A673 (cell line): ENCODE results near the gene CACNA2D4. TPM values are rescaled to one million over a fixed set of nuclear protein-coding genes. Genes with fewer than 3 reads are reported as not detected.

Experiments
- BruUV-seq: library from RNA; stranded (reverse); fragments of 400-500 nt; replicated peaks from 2 replicates; lab custom pipeline; 2021; lab: Mats Ljungman, UMichigan
- CTCF ChIA-PET: fragments of 300-600 bp; sonication (Branson Sonifier 250); formaldehyde crosslinking; loops from one replicate; lab custom pipeline; 2022; ENCODE audit warnings: antibody characterized with exemption; lab: Charles Lee
- POLR2A ChIA-PET: fragments of 300-600 bp; sonication (Branson Sonifier 250); formaldehyde crosslinking; loops from one replicate; lab custom pipeline; 2022; ENCODE audit warnings: antibody characterized with exemption; ENCODE audit not compliant: low non-redundant PET; lab: Charles Lee
- DNase-seq: peaks from one replicate; pipeline ENCODE4 v3.0.0-alpha.2; 2015; ENCODE audit warnings: low spot score
- H3K27ac ChIP-seq: fragments of 200-600 bp; sonication (generic); 2 replicates; pipeline ENCODE4 v1.5.1; 2016; ENCODE audit warnings: mixed run types, low read depth, mild to moderate bottlenecking, mixed read lengths, antibody characterized with exemption, low read length; ENCODE audit not compliant: poor library complexity, severe bottlenecking
- H3K27me3 ChIP-seq: fragments of 200-600 bp; sonication (generic); replicated peaks from 2 replicates; pipeline ENCODE4 v1.6.1; 2017; ENCODE audit warnings: mixed run types, low read depth, mild to moderate bottlenecking, mixed read lengths, antibody characterized with exemption, low read length; ENCODE audit not compliant: insufficient read depth, poor library complexity
- H3K36me3 ChIP-seq: fragments of 200-600 bp; sonication (generic); 2 replicates; pipeline ENCODE4 v1.6.1; 2016; ENCODE audit warnings: mixed run types, mild to moderate bottlenecking, mixed read lengths, antibody characterized with exemption, low read length; ENCODE audit not compliant: insufficient read depth, poor library complexity, severe bottlenecking
- H3K4me1 ChIP-seq: fragments of 200-600 bp; sonication (generic); 2 replicates; pipeline ENCODE4 v1.6.1; 2017; ENCODE audit warnings: mixed run types, mild to moderate bottlenecking, mixed read lengths, antibody characterized with exemption, low read length; ENCODE audit not compliant: insufficient read depth, poor library complexity, severe bottlenecking
- H3K4me3 ChIP-seq: fragments of 200-600 bp; sonication (generic); 2 replicates; pipeline ENCODE4 v1.5.1; 2016; ENCODE audit warnings: low read depth, mixed run types, mild to moderate bottlenecking, mixed read lengths, low read length; ENCODE audit not compliant: poor library complexity, severe bottlenecking
- H3K9me3 ChIP-seq: fragments of 200-600 bp; sonication (generic); 2 replicates; pipeline ENCODE4 v1.6.1; 2016; ENCODE audit warnings: mixed run types, low read depth, mild to moderate bottlenecking, mixed read lengths, antibody characterized with exemption, low read length; ENCODE audit not compliant: poor library complexity, severe bottlenecking
- CTCF ChIP-seq: fragments of 300-800, 200-600 bp; sonication (generic); conservative IDR thresholded peaks from 2 replicates; pipeline ENCODE4 v1.5.1; 2017; ENCODE audit warnings: low read depth, mild to moderate bottlenecking, antibody characterized with exemption, low read length, moderate library complexity, mixed read lengths
- EZH2 ChIP-seq: fragments of 200-600 bp; sonication (generic); IDR thresholded peaks from 2 replicates; pipeline ENCODE4 v1.6.1; 2017; ENCODE audit warnings: borderline replicate concordance, low read depth, mild to moderate bottlenecking, mixed read lengths, antibody characterized with exemption, low read length; ENCODE audit not compliant: poor library complexity, severe bottlenecking
- intact Hi-C: fragments of 100-400 bp; cut with micrococcal nuclease; formaldehyde crosslinking; loops from one replicate; pipeline ENCODE4 v1.10.0; 2022; ENCODE audit not compliant: unreplicated experiment
- total RNA-seq: library from RNA; stranded (reverse); gene quantifications from 2 replicates; pipeline ENCODE4 v1.2.3, GENCODE V29; 2021

The CACNA2D4 gene
- total RNA-seq, 1 experiment from 2014 or later, result 0.41 TPM

DNA sequence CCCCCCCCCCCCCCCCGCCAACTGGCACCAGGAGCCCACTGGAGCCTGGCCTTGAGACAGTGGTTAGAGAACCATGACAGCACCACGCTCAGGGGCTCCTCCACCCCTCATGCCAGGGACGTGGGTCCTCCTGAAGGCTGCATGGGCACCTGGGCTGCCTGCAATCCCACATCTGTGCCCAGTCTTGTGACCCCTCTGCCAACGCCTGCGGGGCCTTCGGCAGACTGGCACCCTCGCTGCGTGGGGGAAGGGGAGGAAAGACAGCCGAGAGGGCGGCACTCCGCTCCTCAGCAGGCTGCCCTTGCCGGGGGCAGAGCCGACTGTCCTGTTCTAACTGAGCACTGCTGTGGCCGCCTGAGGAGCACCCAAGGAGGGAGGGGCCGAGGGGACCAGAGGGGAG is 92.1 kb downstream of the CACNA2D4 start:
- H3K4me3 ChIP-seq, result no peak overlapping the region
- no peaks in the 10 kb centered on the region for H3K9me3 ChIP-seq
- no peaks in the 10 kb centered on the region for H3K27me3 ChIP-seq
- H3K4me1 ChIP-seq, result no peaks in the 10 kb centered on the region
- ChIA-PET CTCF (no interaction called here), POLR2A (no interaction called here)
- TF ChIP-seq EZH2 (no peak), CTCF (no peak)
- intact Hi-C loops, result no loop called here
- H3K36me3 ChIP-seq, result no peaks in the 10 kb centered on the region
- no peak for DNase-seq
- no TSS peak for BruUV-seq
- H3K27ac ChIP-seq, result no peak overlapping the region

DNA sequence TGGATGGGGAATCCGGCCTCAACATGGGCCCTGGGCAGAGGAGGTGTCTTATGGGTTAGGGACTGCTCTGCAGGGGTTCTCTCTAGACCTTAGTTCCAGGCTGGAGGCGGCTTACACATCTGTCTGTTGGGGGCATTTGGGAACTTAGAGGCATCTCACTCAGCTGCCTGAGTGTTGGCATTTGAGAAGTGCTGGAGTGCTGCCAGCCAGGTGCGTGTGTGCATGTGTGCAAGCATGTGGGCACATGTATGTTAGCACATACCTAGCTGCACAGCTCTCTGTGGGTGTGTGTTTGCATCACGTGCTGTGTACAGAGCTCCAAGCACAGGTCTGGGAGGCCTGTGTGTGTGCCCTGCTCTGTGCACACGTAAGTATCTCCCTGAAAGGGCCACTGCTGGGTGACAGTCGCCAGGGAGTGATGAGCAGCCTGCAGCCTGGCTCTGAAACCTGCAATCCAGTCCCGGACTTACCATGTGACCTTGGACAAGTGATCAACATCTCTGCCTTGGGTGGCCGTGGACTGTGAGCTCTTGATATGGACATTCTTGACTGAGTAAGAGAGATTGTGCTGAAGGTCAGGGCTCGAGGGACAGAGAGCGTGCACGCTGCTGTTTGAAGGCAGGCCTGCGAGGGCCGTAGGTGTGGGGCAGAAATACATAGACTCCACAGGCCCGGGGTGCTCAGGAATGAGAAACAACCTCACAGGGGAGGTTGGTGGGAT is 92.9 kb downstream of the CACNA2D4 start:
- DNase-seq, result no peak
- no peaks in the 10 kb centered on the region for H3K9me3 ChIP-seq
- no peaks in the 10 kb centered on the region for H3K36me3 ChIP-seq
- H3K27me3 ChIP-seq, result peaks cover 5% of the 10 kb centered on the region
- H3K4me1 ChIP-seq, result no peaks in the 10 kb centered on the region
- ChIA-PET CTCF (no interaction called here), POLR2A (no interaction called here)
- H3K27ac ChIP-seq, result no peak overlapping the region
- H3K4me3 ChIP-seq, result no peak overlapping the region
- intact Hi-C loops, result no loop called here
- TF ChIP-seq EZH2, result no peak
- TF ChIP-seq CTCF, result no peak
- BruUV-seq, result no TSS peak

DNA sequence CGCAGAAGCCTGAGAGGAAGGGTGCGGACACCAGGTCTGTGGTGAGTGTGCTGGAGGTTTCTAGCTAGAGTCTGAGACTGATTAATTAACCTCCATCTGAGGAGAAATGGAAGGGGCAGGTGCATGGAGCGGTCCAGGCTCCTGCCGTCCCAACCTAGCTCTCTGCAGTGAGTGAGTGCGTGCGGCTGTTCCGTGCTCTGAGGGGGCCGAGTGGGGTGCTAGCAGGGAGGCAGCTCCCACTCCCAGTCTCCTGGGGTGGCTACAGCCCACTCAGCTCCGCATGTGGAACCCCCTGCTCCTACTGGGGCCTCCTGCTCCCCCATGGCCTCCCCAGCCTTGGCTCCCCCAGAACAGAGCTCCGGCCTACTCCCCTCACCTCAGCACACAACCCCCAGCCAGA is 95.2 kb downstream of the CACNA2D4 start:
- intact Hi-C loops, result no loop called here
- Histone ChIP-seq H3K27ac (no peak overlapping the region), H3K4me1 (no peaks in the 10 kb centered on the region), H3K9me3 (no peaks in the 10 kb centered on the region), H3K4me3 (no peak overlapping the region), H3K36me3 (no peaks in the 10 kb centered on the region), H3K27me3 (peaks cover 18% of the 10 kb centered on the region)
- POLR2A ChIA-PET, result no interaction called here
- TF ChIP-seq EZH2, result no peak
- BruUV-seq, result no TSS peak
- CTCF ChIA-PET, result no interaction called here
- DNase-seq, result no peak

GRCh38 chr12:1822699-1823098 is 95.8 kb downstream of the CACNA2D4 start:
- H3K36me3 ChIP-seq, result no peaks in the 10 kb centered on the region
- TF ChIP-seq CTCF, result no peak
- TF ChIP-seq EZH2, result no peak
- CTCF ChIA-PET, result no interaction called here
- POLR2A ChIA-PET, result no interaction called here
- no TSS peak for BruUV-seq
- H3K4me1 ChIP-seq, result no peaks in the 10 kb centered on the region
- DNase-seq, result no peak
- H3K4me3 ChIP-seq, result no peak overlapping the region
- intact Hi-C loops, result no loop called here
- H3K27me3 ChIP-seq, result peaks cover 18% of the 10 kb centered on the region
- no peaks in the 10 kb centered on the region for H3K9me3 ChIP-seq
- no peak overlapping the region for H3K27ac ChIP-seq
